ENCODE results near the gene KRT71. TPM values are rescaled to one million over a fixed set of nuclear protein-coding genes. Genes with fewer than 3 reads are reported as not detected.

KRT71 gene
- total and polyA plus RNA-seq, 2 donors: 0.57 to 3.6 TPM

DNA sequence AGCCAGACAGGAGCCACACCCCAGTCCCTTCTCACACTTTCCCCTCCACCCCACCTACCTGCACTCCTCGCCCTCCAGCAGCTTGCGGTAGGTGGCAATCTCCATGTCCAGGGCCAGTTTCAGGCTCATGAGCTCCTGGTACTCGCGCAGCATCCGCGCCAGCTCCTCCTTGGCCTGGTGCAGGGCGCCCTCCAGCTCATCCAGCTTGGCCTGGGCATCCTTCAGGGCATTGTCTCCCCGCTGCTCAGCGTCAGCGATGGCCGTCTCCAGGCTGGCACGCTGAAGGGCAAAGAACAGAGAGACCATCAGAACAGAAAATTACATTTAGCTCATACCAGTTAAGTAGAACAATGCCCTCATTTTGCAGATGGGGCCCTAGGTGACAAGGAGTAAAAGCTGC lies 15.2 kb upstream of the KRT71 start:
- Histone ChIP-seq H3K4me1 (ENCODE audit: control insufficient read depth in 2 of 2, insufficient read depth in 2 of 2, low read length in 2 of 2) (no peaks in the 10 kb centered on the region), H3K36me3 (ENCODE audit: control insufficient read depth in 2 of 2, insufficient read depth in 2 of 2, low read length in 1 of 2) (no peaks in the 10 kb centered on the region), H3K9me3 (ENCODE audit: control insufficient read depth in 2 of 2, insufficient read depth in 1 of 2, low read length in 1 of 2) (no peaks in the 10 kb centered on the region), H3K4me3 (ENCODE audit: low read length in 2 of 2) (no peak overlapping the region), H3K27me3 (ENCODE audit: control insufficient read depth in 2 of 2, insufficient read depth in 1 of 2, low read length in 1 of 2) (peaks cover 0 to 15% of the 10 kb centered on the region in 2 donors), H3K27ac (ENCODE audit: low read depth in 1 of 2, low read length in 1 of 2) (no peak overlapping the region)
- 88% methylated on average over 12 of the region's 12 CpGs for WGBS
- no peak for DNase-seq (ENCODE audit: low read depth in 6 of 9, low spot score in 9 of 9)

DNA sequence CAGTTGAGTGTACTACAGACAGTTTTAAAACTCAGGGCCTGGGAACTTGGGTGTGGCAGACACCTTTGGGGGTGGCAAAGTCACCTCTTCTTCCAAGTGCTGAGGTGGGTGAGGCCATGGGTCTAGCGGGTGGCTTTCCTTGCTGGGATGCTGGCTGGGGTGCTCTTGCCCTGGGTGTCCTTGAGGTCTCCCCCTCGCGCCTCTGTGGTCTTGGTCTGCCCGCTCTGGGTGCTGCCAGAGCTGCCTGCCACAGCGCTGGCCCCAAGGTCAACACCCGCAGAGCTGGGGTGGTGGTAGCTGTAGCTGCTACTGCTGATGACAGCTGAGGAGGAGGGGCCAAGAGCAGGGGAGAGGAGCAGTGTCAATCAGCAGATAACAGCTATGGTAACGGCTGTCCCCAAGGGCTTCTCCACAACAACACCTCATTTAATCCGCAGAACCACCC lies 13.9 kb upstream of the KRT71 start:
- H3K4me1 ChIP-seq (ENCODE audit: control insufficient read depth in 2 of 2, insufficient read depth in 2 of 2, low read length in 2 of 2): no peaks in the 10 kb centered on the region
- no peak overlapping the region for H3K4me3 ChIP-seq (ENCODE audit: low read length in 2 of 2)
- no peak for DNase-seq (ENCODE audit: low read depth in 6 of 9, low spot score in 9 of 9)
- H3K9me3 ChIP-seq (ENCODE audit: control insufficient read depth in 2 of 2, insufficient read depth in 1 of 2, low read length in 1 of 2): no peaks in the 10 kb centered on the region
- peaks cover 0 to 15% of the 10 kb centered on the region in 2 donors for H3K27me3 ChIP-seq (ENCODE audit: control insufficient read depth in 2 of 2, insufficient read depth in 1 of 2, low read length in 1 of 2)
- H3K27ac ChIP-seq (ENCODE audit: low read depth in 1 of 2, low read length in 1 of 2): no peak overlapping the region
- H3K36me3 ChIP-seq (ENCODE audit: control insufficient read depth in 2 of 2, insufficient read depth in 2 of 2, low read length in 1 of 2): no peaks in the 10 kb centered on the region
- 84% methylated on average over 8 of the region's 8 CpGs for WGBS

DNA sequence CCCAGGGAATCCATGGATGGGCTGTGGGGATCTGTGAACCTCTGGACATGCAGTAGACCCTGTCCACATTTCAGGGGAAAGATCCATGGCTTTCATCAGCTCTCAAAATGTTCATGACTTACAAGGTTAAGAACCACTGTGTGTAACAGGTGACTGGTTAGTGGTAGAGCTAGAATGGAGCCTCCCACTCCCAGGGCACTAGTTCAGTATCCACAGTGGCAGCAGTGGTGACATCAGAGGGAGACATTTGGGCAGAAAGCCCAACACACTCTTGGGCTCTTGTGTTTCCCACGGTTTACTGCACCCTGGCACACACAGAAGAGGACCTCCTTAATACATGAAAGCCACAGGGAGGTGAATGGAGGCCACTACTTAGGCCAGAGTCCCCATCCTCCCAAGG lies 11.6 kb upstream of the KRT71 start:
- Histone ChIP-seq H3K27me3 (ENCODE audit: control insufficient read depth in 2 of 2, insufficient read depth in 1 of 2, low read length in 1 of 2) (peaks cover 0 to 15% of the 10 kb centered on the region in 2 donors), H3K9me3 (ENCODE audit: control insufficient read depth in 2 of 2, insufficient read depth in 1 of 2, low read length in 1 of 2) (no peaks in the 10 kb centered on the region), H3K36me3 (ENCODE audit: control insufficient read depth in 2 of 2, insufficient read depth in 2 of 2, low read length in 1 of 2) (no peaks in the 10 kb centered on the region), H3K4me3 (ENCODE audit: low read length in 2 of 2) (no peak overlapping the region), H3K27ac (ENCODE audit: low read depth in 1 of 2, low read length in 1 of 2) (no peak overlapping the region), H3K4me1 (ENCODE audit: control insufficient read depth in 2 of 2, insufficient read depth in 2 of 2, low read length in 2 of 2) (no peaks in the 10 kb centered on the region)
- 88% methylated on average over 1 of the region's 1 CpG for WGBS
- no peak for DNase-seq (ENCODE audit: low read depth in 6 of 9, low spot score in 9 of 9)

DNA sequence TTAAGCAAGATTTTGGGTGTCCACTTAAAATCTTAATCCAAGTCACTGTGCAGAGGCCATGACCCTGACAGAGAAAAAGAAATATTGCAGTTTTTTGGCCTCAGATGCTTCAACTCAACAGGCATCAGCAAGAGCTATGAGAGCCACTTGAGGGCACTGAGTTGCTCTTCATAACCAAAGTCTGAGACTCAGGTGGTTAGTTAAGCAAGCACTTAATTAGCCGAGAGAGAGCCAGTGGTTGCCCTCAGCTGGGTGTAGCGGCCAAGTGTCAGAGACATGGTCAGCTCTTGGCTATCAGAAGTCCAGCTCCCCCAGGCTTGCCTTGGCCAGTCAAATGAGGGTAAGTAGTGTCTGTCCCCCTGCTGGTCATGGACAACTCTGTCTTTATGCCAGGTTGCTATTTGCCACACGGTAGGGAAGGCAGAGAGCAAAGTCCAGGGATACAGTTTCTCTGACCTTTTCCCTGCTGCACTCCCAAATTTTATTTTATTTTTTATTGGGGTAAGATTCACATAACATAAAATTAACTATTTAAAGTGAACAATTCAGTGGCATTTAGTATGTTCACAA lies 9.0 kb upstream of the KRT71 start:
- peaks cover 0 to 17% of the 10 kb centered on the region in 2 donors for H3K27me3 ChIP-seq (ENCODE audit: control insufficient read depth in 2 of 2, insufficient read depth in 1 of 2, low read length in 1 of 2)
- H3K27ac ChIP-seq (ENCODE audit: low read depth in 1 of 2, low read length in 1 of 2): no peak overlapping the region
- 84% methylated on average over 3 of the region's 3 CpGs for WGBS
- no peaks in the 10 kb centered on the region for H3K36me3 ChIP-seq (ENCODE audit: control insufficient read depth in 2 of 2, insufficient read depth in 2 of 2, low read length in 1 of 2)
- no peaks in the 10 kb centered on the region for H3K9me3 ChIP-seq (ENCODE audit: control insufficient read depth in 2 of 2, insufficient read depth in 1 of 2, low read length in 1 of 2)
- no peaks in the 10 kb centered on the region for H3K4me1 ChIP-seq (ENCODE audit: control insufficient read depth in 2 of 2, insufficient read depth in 2 of 2, low read length in 2 of 2)
- DNase-seq (ENCODE audit: low read depth in 6 of 9, low spot score in 9 of 9): no peak
- H3K4me3 ChIP-seq (ENCODE audit: low read length in 2 of 2): no peak overlapping the region

DNA sequence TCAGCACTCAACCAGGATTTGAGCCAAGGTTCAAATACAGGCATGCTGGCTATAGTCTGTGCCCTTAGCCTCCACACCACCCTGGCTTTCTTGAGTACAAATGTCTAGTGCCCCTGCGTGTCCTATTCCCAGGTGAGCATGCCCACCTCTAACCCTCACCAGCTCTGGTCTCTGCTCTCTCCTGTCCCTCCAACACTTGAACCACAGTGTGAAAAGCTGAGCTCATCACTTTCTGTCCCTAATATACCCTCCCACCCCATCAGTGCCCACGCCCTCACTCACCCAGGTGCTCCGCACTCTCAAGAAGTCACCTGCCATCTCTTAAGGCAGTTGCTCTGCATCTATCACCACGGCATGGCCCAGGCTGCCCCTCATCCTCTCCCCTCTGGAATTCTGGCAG lies 7.0 kb upstream of the KRT71 start:
- H3K9me3 ChIP-seq (ENCODE audit: control insufficient read depth in 2 of 2, insufficient read depth in 1 of 2, low read length in 1 of 2): peaks cover 0 to 1% of the 10 kb centered on the region in 2 donors
- no peaks in the 10 kb centered on the region for H3K4me1 ChIP-seq (ENCODE audit: control insufficient read depth in 2 of 2, insufficient read depth in 2 of 2, low read length in 2 of 2)
- peaks cover 0 to 9% of the 10 kb centered on the region in 2 donors for H3K27me3 ChIP-seq (ENCODE audit: control insufficient read depth in 2 of 2, insufficient read depth in 1 of 2, low read length in 1 of 2)
- H3K4me3 ChIP-seq (ENCODE audit: low read length in 2 of 2): no peak overlapping the region
- 90% methylated on average over 4 of the region's 4 CpGs for WGBS
- H3K36me3 ChIP-seq (ENCODE audit: control insufficient read depth in 2 of 2, insufficient read depth in 2 of 2, low read length in 1 of 2): no peaks in the 10 kb centered on the region
- no peak for DNase-seq (ENCODE audit: low read depth in 6 of 9, low spot score in 9 of 9)
- H3K27ac ChIP-seq (ENCODE audit: low read depth in 1 of 2, low read length in 1 of 2): no peak overlapping the region

DNA sequence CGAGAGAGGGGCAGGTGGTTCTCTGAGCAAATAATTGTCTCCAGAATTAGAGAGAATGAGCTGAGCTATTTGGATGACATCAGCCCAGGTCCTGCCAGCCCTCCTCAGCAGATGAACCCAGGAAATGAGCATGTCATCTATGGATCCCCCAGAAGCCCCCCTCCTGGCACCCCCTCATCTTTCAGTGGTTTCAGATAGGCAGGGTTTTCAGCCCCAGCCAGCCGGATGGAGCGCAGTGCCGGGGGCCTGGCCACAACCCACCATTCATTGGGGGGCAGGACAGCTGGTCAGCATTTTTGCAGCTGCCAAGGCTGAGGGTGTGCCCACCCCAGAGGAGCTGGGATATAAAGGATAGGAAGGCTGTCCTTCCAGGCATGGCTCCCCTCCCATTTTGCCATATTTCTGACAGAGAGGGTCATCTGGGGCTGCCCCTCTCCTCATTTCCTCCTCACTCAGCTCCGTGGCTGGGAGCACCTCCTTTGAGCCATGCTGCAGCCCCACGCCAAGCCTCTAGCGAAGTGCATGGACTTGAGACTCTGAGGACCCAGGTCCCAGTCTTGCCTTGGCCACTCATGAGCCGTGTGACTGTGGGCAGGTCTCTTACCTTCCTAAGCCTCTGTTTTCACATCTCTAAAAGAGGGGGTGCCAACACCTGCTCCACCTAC lies 6.0 kb upstream of the KRT71 start:
- H3K4me1 ChIP-seq (ENCODE audit: control insufficient read depth in 2 of 2, insufficient read depth in 2 of 2, low read length in 2 of 2): no peaks in the 10 kb centered on the region
- peaks cover 0 to 7% of the 10 kb centered on the region in 2 donors for H3K27me3 ChIP-seq (ENCODE audit: control insufficient read depth in 2 of 2, insufficient read depth in 1 of 2, low read length in 1 of 2)
- no peaks in the 10 kb centered on the region for H3K36me3 ChIP-seq (ENCODE audit: control insufficient read depth in 2 of 2, insufficient read depth in 2 of 2, low read length in 1 of 2)
- no peak for DNase-seq (ENCODE audit: low read depth in 6 of 9, low spot score in 9 of 9)
- no peak overlapping the region for H3K27ac ChIP-seq (ENCODE audit: low read depth in 1 of 2, low read length in 1 of 2)
- 83% methylated on average over 8 of the region's 8 CpGs for WGBS
- H3K9me3 ChIP-seq (ENCODE audit: control insufficient read depth in 2 of 2, insufficient read depth in 1 of 2, low read length in 1 of 2): peaks cover 0 to 1% of the 10 kb centered on the region in 2 donors
- no peak overlapping the region for H3K4me3 ChIP-seq (ENCODE audit: low read length in 2 of 2)

DNA sequence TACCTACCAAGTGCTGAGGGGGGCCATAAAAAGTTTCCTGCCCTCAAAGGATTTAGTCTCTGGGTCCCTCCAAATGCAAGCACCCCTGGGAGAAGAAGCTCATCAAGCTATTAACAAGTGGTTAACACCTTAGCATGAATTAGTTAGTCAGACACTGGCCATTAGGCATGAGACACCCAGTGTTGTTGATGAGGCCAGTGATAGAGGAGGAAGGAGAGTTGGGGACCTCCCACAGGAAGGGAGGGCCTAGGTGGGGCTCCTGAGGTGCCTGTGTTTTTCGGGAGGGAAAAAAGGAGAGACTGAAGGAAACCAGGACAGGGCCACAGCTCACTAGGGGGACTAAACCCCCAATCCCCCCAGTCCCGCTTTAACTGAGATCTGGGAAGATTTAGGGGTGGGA lies 4.5 kb upstream of the KRT71 start:
- Histone ChIP-seq H3K4me1 (ENCODE audit: control insufficient read depth in 2 of 2, insufficient read depth in 2 of 2, low read length in 2 of 2) (no peaks in the 10 kb centered on the region), H3K4me3 (ENCODE audit: low read length in 2 of 2) (no peak overlapping the region), H3K27ac (ENCODE audit: low read depth in 1 of 2, low read length in 1 of 2) (no peak overlapping the region), H3K9me3 (ENCODE audit: control insufficient read depth in 2 of 2, insufficient read depth in 1 of 2, low read length in 1 of 2) (peaks cover 0 to 1% of the 10 kb centered on the region in 2 donors), H3K27me3 (ENCODE audit: control insufficient read depth in 2 of 2, insufficient read depth in 1 of 2, low read length in 1 of 2) (peaks cover 0 to 4% of the 10 kb centered on the region in 2 donors), H3K36me3 (ENCODE audit: control insufficient read depth in 2 of 2, insufficient read depth in 2 of 2, low read length in 1 of 2) (no peaks in the 10 kb centered on the region)
- 67% methylated on average over 2 of the region's 2 CpGs for WGBS
- DNase-seq (ENCODE audit: low read depth in 6 of 9, low spot score in 9 of 9): no peak

DNA sequence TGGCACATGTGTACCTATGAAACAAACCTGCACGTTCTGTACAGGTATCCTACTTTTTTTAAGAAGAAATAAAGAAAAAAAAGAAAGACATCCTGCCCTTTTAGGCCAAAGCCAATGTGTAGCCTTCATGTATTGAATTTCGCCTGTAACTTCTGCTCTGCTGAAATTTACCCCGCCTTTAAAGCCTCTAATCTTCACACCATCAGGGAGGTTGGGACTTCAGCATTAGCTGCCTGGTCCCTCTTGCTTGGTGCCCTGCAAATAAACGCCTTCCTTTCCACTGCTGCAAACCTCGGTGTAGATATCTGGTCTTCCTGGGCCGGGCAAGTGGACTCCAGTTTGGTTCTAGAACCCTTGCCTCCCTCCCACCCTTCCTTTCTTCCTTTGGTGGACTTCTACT lies 2.6 kb upstream of the KRT71 start:
- no peaks in the 10 kb centered on the region for H3K36me3 ChIP-seq (ENCODE audit: control insufficient read depth in 2 of 2, insufficient read depth in 2 of 2, low read length in 1 of 2)
- no peak overlapping the region for H3K4me3 ChIP-seq (ENCODE audit: low read length in 2 of 2)
- peaks cover 0 to 4% of the 10 kb centered on the region in 2 donors for H3K27me3 ChIP-seq (ENCODE audit: control insufficient read depth in 2 of 2, insufficient read depth in 1 of 2, low read length in 1 of 2)
- no peaks in the 10 kb centered on the region for H3K4me1 ChIP-seq (ENCODE audit: control insufficient read depth in 2 of 2, insufficient read depth in 2 of 2, low read length in 2 of 2)
- no peak for DNase-seq (ENCODE audit: low read depth in 6 of 9, low spot score in 9 of 9)
- no peak overlapping the region for H3K27ac ChIP-seq (ENCODE audit: low read depth in 1 of 2, low read length in 1 of 2)
- H3K9me3 ChIP-seq (ENCODE audit: control insufficient read depth in 2 of 2, insufficient read depth in 1 of 2, low read length in 1 of 2): peaks cover 0 to 1% of the 10 kb centered on the region in 2 donors
- WGBS: 86% methylated on average over 6 of the region's 6 CpGs

DNA sequence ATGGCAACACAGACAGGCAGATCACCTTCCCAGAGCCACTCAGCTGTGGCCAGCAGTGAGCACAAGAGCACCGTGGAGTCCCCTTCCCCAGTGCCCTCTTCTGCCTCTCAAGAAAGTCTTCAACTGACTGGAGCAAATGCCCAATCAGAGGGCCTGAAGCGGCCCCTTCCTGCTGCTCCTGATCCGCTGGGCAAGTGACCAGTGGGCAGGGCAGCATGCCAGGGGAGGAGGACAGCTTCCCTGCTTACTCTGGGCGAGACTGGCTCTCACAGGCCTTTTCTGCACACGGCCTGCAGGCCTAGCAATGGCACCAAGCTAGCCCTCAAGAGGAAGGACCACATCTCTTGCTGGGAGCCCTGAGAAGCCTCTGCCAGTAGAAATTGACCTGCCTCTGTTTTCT lies 890 bp downstream of the KRT71 start:
- DNase-seq (ENCODE audit: low read depth in 6 of 9, low spot score in 9 of 9): no peak
- 86% methylated on average over 5 of the region's 5 CpGs for WGBS
- no peak overlapping the region for H3K27ac ChIP-seq (ENCODE audit: low read depth in 1 of 2, low read length in 1 of 2)

More for the DNA sequence above, 890 bp downstream of the KRT71 start:
- H3K9me3 ChIP-seq (ENCODE audit: control insufficient read depth in 2 of 2, insufficient read depth in 1 of 2, low read length in 1 of 2): peaks cover 0 to 1% of the 10 kb centered on the region in 2 donors
- no peak overlapping the region for H3K4me3 ChIP-seq (ENCODE audit: low read length in 2 of 2)
- peaks cover 0 to 2% of the 10 kb centered on the region in 2 donors for H3K27me3 ChIP-seq (ENCODE audit: control insufficient read depth in 2 of 2, insufficient read depth in 1 of 2, low read length in 1 of 2)
- H3K4me1 ChIP-seq (ENCODE audit: control insufficient read depth in 2 of 2, insufficient read depth in 2 of 2, low read length in 2 of 2): no peaks in the 10 kb centered on the region
- H3K36me3 ChIP-seq (ENCODE audit: control insufficient read depth in 2 of 2, insufficient read depth in 2 of 2, low read length in 1 of 2): no peaks in the 10 kb centered on the region
